Measurements from ENCODE around the gene GPR18. TPM values are rescaled to one million over a fixed set of nuclear protein-coding genes. Genes with fewer than 3 reads are reported as not detected.
A peak's percentile ranks its signal among the peaks of the same experiment; 100 is the strongest.
"Not testable (repeated sequence)": the region's sequence is repeated elsewhere in the genome, so short reads cannot be mapped to it uniquely, and the experiment has no call there.

Gene GPR18
- total and polyA plus RNA-seq, 2 experiments from 2014 or later, result 1.2 TPM; not detected in 1

- Histone ChIP-seq H3K27me3 (no peaks in the 10 kb centered on the region), H3K27ac (no peak overlapping the region), H3K4me1 (ENCODE audit: low read depth) (peaks cover 7% of the 10 kb centered on the region), H3K36me3 (peaks cover 5% of the 10 kb centered on the region), H3K9me3 (ENCODE audit: low read depth) (no peaks in the 10 kb centered on the region), H3K4me3 (no peak overlapping the region)
- DNase-seq (ENCODE audit: low read depth in 1 of 2, low spot score in 1 of 2), result no peak
- TF ChIP-seq CTCF (IDR thresholded peaks at IDR 0.05; ENCODE audit: low read depth, low read length), result no peak
Observed at GRCh38 chr13:99255271-99255670, 2.9 kb downstream of the GPR18 start.

GRCh38 chr13:99254830-99255229 is 3.3 kb downstream of the GPR18 start:
- no peaks in the 10 kb centered on the region for H3K27me3 ChIP-seq
- DNase-seq (ENCODE audit: low read depth in 1 of 2, low spot score in 1 of 2), result no peak
- no peak overlapping the region for H3K4me3 ChIP-seq
- no peak overlapping the region for H3K27ac ChIP-seq
- peaks cover 5% of the 10 kb centered on the region for H3K36me3 ChIP-seq
- H3K9me3 ChIP-seq (ENCODE audit: low read depth), result no peaks in the 10 kb centered on the region
- H3K4me1 ChIP-seq (ENCODE audit: low read depth), result peaks cover 7% of the 10 kb centered on the region
- TF ChIP-seq CTCF (IDR thresholded peaks at IDR 0.05; ENCODE audit: low read depth, low read length), result no peak

- H3K4me1 ChIP-seq (ENCODE audit: low read depth), result peaks cover 7% of the 10 kb centered on the region
- no peak for DNase-seq (ENCODE audit: low read depth in 1 of 2, low spot score in 1 of 2)
- H3K36me3 ChIP-seq, result peaks cover 5% of the 10 kb centered on the region
- H3K27ac ChIP-seq, result no peak overlapping the region
- no peak for TF ChIP-seq CTCF (IDR thresholded peaks at IDR 0.05; ENCODE audit: low read depth, low read length)
- no peaks in the 10 kb centered on the region for H3K27me3 ChIP-seq
- no peak overlapping the region for H3K4me3 ChIP-seq
- no peaks in the 10 kb centered on the region for H3K9me3 ChIP-seq (ENCODE audit: low read depth)
Observed at GRCh38 chr13:99251921-99252320, 6.3 kb downstream of the GPR18 start.

- no peaks in the 10 kb centered on the region for H3K27me3 ChIP-seq
- peak in 1 of 2 donors; percentile 25 for DNase-seq (ENCODE audit: low read depth in 1 of 2, low spot score in 1 of 2)
- H3K9me3 ChIP-seq (ENCODE audit: low read depth), result no peaks in the 10 kb centered on the region
- TF ChIP-seq CTCF (IDR thresholded peaks at IDR 0.05; ENCODE audit: low read depth, low read length), result no peak
- no peak overlapping the region for H3K27ac ChIP-seq
- H3K4me3 ChIP-seq, result no peak overlapping the region
- H3K36me3 ChIP-seq, result peaks cover 3% of the 10 kb centered on the region
- peaks cover under 1% of the 10 kb centered on the region for H3K4me1 ChIP-seq (ENCODE audit: low read depth)
Observed at GRCh38 chr13:99250982-99251825, 7.0 kb downstream of the GPR18 start.

- DNase-seq (ENCODE audit: low read depth in 1 of 2, low spot score in 1 of 2); H3K4me1 ChIP-seq (ENCODE audit: low read depth); H3K9me3 ChIP-seq (ENCODE audit: low read depth); H3K27me3 ChIP-seq; H3K27ac ChIP-seq; H3K36me3 ChIP-seq; H3K4me3 ChIP-seq: not testable (repeated sequence)
Observed at GRCh38 chr13:99249606-99250005, 8.6 kb downstream of the GPR18 start.

- H3K27me3 ChIP-seq; DNase-seq (ENCODE audit: low read depth in 1 of 2, low spot score in 1 of 2); H3K36me3 ChIP-seq; H3K4me1 ChIP-seq (ENCODE audit: low read depth); H3K4me3 ChIP-seq; H3K27ac ChIP-seq; H3K9me3 ChIP-seq (ENCODE audit: low read depth): not testable (repeated sequence)
Observed at GRCh38 chr13:99249178-99249577, 9.0 kb downstream of the GPR18 start.

Data from cardiac muscle cell (in vitro differentiated cells and primary cell).